ENCODE results near the gene PPM1J.

PPM1J gene

DNA sequence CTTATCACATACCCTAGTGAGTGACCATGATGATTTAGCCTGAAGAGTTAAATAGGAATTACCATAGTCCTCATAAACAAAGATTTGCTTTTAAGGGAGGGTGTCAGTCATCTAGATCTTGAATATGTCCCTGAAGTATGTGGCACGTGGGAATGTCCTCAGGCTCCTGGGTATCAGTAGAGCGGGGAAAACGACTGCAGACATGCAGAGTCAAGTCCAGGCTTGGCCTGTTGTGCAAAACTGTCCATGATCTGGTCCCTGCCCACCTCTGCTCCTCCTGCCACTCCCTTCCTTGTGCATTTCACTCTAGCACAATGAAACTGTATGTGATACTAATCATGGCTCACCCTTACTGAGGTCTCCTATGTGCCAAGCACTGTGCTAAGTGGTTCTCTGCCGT is 27.8 kb downstream of the PPM1J start:
- no peak for DNase-seq

DNA sequence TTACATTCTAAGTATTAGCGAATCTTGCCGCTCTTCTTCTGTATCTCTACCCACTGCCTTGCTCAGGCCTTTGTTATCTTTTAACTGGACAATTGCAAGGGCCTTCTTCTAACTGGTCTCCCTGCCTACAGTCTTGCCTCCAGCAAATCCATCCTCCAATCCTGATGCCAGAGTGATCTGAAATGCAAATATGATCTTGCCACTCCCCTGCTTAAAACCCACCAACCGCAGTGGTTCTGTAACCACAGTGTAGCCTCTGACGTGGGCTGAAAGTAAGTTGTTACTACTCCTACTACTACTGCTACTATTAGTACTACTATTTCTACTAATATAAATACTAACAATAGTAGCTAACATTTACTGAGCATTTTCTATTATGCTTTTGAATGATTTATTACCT is 28.3 kb downstream of the PPM1J start:
- DNase-seq: no peak

DNA sequence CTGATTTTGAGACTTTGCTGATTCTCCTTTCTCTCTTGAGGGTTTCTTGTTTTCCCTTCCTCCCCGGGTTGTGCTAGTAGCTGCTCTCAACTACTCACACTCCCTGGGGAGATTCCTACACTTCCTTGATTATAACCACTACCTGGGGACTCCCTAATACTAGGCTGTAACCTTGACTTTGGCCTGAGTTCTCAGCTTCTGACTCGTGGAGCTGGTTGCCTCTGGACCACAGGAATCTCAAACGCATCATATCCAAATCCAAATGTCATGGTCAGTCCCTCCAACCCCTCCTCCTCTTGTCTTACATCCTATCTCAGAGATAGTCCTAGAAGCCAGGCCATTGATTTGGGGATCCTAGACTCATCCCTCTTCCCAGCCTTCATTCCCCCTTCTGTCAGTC is 28.7 kb downstream of the PPM1J start:
- no peak for DNase-seq

DNA sequence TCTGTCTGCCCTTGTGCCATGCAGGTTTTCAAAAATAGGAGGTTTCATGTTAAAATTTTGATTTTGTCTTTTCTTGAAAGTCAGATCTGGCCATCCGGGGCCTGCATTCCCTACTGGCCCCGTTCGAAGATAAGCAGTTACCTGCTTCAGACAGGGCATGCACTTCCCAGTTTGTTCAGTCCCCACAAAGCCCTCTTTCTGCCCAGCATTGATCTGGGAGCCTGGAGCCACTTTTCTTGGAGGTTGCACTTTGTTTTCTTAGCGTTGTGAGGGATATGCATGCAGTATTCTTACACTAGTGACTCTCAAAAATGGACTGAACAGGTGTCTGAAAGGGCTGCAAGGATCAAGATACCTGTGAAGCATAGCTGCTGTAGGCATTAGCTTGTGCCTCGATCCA is 29.2 kb downstream of the PPM1J start:
- DNase-seq: no peak

DNA sequence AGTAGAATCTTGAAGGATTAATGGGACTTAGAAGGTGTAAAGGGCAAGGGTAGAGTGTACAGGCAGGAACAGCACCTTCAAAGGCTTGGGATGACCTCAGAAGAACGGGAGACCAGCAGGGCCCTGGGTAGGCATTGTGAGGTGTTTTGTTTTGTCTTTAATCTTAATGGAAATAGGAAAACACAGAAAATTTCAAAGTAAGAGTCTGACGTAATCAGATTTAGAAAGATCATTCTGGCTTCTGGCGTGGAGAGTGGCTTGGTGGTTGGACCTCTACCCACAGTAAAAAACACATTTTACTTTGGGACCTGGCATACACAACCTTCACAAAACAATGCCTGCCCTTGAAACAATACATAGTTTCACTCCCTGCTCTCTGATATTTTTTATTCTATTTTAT is 36.5 kb downstream of the PPM1J start:
- no peak for DNase-seq

DNA sequence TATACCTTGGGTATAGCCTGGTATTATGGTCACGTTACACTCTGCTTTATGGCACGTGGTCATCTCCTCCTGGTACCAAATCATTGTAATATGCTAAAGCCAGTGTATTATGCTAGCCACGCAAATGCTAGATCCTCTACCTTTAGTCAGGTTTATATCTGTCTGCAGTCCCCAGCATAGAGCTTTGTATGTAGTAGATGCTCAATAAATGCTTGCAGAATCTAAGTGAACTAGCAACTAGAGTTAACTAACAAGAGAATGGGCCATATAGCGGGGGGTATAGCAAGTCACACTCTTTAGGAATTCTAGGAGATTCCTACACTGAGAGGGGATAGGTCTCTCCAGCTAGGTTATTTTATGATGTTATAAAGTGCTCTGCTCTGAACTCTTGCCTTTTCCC is 37.6 kb downstream of the PPM1J start:
- DNase-seq: no peak

DNA sequence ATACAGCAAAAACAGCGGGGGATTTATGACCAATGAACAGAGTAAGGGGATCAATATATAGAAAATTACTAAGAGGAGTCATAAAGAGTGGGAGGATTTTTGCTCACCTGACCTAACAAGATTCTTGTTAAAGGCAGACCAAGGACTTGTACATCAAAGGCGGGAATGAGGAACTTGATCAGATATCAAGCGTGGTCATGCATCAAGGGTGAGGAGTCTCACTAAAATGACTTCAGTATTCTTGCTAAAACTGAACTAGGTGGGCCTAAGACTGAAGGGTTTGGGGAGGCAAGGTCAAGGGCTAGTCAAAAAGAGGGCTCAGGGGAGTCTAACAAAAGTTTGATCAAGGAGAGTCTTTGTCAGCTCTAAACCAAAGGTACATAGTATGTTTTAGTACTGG is 38.6 kb downstream of the PPM1J start:
- no peak for DNase-seq

DNA sequence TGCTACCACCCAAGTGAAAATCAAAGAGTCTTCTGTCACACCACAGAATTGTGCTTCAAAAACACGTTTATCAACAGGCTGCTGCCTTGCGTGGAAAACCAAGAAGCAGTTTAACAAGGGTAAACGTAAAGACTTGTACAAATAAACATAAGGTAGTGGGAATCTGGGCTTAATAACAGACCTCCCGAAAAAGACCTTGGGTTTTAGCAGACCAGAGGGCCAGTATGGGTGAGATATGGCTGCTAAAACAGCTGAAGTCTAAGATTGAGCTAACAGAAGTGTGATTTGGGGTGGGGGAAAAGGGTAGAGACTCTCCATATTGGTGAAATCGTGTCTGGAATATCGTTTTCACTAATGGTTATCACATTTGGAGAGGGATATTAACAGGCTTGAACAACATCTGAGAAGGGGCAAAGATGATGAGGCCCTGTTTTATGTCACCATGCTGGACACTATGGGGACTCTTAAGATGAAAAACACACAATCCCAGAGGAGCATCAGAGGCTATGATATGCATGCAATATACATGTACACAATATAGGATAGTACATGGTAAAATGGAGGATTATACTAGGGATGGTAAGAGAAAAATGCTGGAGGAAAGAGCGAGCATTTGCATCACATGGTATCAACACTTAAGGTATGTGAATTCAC is 39.3 kb downstream of the PPM1J start:
- no peak for DNase-seq

DNA sequence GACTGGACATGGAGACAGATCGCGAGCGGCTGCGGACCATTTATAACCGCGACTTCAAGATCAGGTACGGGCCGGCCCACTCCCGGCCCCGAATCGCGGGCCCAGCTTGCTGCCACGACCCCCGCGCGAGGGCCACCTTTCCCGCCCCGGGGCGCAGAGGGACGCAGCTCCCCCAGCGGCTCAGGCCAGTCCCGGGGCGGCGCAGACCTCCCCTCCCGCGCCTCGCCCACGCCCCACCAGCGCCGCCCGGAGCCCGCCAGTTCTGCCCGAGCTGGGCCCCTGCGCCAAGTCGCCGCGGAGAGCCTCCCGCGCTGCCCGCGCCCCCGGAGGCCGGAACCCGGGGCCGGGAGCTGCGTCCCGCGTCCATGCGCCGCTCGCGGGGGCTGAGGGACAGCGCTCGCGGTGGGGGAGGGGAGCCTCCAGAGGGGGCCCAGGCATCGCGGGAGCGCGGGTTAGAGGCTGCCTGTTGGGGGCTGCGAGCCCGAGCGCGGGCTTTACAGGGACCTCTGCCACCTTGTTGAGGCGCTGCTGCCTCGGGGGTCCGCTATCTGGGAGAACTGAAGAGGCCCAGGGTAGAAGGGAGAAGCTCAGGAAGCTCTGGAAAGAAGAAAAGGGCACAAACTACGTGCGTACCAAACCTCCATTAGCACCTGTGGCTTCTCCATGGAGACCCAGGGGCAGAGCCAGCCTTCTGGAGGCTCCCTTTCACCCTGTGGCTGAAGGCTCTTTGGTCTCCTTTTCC is 40.0 kb downstream of the PPM1J start:
- DNase-seq: peak in 1 of 2 donors; percentile 12

DNA sequence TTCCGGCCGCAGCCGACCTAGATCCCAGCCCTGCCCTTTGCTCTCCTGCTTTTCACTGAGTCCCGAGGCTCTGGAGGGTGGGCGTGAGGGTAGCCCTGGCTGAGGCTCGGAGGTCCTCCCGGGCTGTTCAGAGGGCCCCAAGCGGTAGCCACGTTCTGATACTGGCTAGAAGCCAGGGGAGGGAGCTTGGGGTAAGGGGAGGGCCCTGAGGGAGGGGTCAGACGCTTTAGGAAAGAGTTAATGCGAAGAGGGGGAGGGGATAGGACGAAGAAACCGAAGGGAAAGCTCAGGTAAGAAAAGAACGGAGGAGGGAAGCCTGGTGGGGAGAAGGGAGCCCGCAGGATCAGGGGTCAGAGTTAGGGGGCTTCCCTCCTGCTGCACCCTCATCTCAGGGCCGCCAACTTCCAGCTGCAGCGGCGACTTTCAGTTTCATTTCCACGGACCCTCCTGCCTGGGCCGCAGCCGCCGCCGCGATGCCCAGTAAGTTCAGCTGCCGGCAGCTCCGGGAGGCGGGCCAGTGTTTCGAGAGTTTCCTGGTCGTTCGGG is 40.6 kb downstream of the PPM1J start, which contains the start of gene MOV10:
MOV10 (plus strand) TSS at position 220 of the 546 bp plus-strand sequence; CDS start at position 474, 254 bp downstream.
- DNase-seq: peak; percentile 65 to 68

DNA sequence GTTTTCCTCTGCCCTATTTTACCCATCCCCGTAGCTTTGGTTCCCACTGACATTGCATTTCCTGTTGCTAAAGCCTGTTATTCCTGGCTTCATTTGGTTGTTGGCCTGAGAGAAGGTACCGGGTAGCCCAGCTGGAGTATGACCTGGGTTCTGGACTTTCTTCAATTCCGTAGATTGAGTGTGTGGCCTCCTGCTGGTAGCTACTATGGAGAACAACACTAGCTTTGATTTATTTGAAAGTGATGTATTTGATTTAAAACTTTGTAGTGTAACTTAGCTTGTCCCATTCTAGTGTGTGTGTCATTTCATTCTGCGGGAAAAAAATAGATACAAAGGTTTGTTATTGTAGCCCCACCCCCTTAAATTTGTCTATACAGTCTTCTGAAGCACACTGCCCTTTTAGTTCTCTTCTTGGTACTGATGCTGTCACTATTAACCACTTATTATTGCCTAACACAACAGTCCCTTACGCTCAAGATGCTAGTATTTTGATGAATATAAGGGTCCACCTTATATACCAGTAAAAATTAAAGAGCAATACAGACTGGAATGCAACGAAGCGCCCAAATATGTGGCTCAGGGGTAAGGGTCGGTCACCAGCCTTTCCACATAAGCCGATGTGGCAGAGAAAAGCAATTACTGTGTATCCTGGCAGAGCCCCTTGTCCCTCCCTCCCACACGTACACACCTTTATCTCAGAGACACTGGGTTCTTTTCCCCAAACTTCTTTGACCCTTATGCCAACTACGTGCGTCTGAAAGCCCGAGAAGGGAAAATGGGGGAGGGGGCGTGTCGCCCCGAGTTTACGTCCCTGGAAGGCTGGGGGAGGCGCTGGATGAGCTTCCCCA is 41.3 kb downstream of the PPM1J start:
- peak; percentile 22 to 31 for DNase-seq

DNA sequence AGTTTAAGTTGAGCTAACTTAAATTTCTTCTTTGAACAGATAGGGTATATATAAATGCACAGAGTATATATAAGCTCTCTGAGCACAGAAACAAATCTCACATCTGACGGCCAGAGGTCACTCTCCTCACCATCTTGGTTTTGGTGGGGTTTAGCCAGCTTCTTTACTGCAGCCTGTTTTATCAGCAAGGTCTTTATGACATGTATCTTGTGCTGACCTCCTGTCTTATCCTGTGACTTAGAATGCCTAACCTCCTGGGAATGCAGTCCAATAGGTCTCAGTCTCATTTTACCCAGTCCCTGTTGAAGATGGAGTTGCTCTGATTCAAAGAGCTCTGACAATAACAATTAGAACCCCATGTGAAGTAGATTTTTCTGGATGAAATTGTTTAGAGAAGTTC is 42.3 kb downstream of the PPM1J start:
- DNase-seq: no peak

DNA sequence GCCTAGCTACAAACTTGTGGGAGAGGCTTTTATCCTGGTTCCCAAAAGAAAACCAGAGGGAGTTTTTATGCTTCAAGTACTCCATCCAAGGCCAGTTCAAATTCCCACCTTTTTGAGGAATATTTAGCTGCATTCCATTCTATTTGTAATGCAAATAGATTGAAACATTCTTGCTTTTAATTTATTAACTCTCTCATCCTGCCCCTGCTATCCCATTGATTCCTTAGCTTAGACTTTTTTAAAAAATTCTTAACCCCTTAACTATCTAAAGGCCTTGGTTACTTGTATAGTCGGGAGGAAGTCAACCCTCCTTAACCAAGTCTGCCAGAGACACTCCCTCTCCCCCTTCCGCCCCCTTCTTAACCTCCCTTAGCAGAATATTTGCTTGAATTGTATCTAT is 43.1 kb downstream of the PPM1J start:
- no peak for DNase-seq

DNA sequence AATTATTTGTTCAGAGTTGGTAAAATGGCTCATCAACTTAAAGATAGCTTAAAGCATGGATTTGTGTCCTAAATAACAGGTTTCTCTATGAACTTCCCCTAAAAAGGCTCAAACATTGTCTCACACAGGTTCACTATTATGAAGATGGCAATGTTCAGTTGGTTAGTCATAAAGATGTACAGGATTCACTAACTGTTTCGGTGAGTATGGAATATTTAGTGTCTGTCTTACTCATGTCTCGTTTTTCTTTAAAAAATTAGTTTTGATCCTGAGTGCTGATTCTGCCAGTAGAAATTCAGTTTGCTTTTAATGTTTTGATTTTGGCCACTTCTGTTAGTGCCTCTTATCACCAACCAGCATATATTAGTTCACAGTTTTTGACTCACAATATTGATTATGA is 48.2 kb downstream of the PPM1J start:
- no peak for DNase-seq

DNA sequence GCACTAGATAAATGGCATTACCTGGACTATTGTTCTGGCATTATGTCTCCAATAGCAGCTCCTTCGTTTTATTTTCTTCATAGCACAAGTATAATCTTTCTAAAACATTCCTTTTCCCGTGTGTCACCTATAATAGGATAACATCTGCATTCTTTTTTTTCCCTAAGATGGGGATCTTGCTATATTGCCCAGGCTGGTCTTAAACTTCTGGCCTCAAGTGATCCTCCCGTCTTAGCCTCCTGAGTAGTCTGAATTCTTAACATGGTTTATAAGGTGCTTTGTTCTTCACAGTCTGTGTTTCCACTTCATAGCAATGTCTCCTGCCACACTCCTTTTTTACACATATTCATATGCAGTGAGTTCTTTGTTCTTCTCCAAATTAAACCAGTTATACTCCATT is 49.3 kb downstream of the PPM1J start:
- DNase-seq: no peak

Data from inflammatory macrophage treated with lipopolysaccharide for 1 hour (primary cell).